GM23338 (cell line): ENCODE data around the gene RTN4RL2. TPM values are rescaled to one million over a fixed set of nuclear protein-coding genes. Genes with fewer than 3 reads are reported as not detected.

Source experiments
- ATAC-seq: fragments of 200-7000 bp; cut with Tn5 transposase; 3 replicates; pipeline ENCODE4 v1.9.1; 2020
- DNase-seq: peaks from one replicate; pipeline ENCODE4 v3.0.0-alpha.2; 2015; ENCODE audit warnings: low spot score
- H2AFZ ChIP-seq: fragments of 200-600 bp; sonication (generic); 2 replicates; pipeline ENCODE4 v1.8.0; 2016; ENCODE audit warnings: antibody characterized with exemption, mild to moderate bottlenecking, moderate library complexity
- H3F3A ChIP-seq: fragments of 200-600 bp; sonication (generic); replicated peaks from 2 replicates; pipeline ENCODE4 v1.8.0; 2017; ENCODE audit warnings: antibody characterized with exemption, mixed run types, low read depth
- H3K27ac ChIP-seq: fragments of 200-600 bp; sonication (generic); 2 replicates; pipeline ENCODE4 v1.6.1; 2016; ENCODE audit warnings: low read depth
- H3K27me3 ChIP-seq: fragments of 200-600 bp; sonication (generic); 2 replicates; pipeline ENCODE4 v1.8.0; 2016; ENCODE audit warnings: mild to moderate bottlenecking, mixed run types, moderate library complexity; ENCODE audit not compliant: insufficient read depth
- H3K36me3 ChIP-seq: fragments of 200-600 bp; sonication (generic); 2 replicates; pipeline ENCODE4 v1.8.0; 2016; ENCODE audit warnings: mild to moderate bottlenecking; ENCODE audit not compliant: insufficient read depth
- H3K4me1 ChIP-seq: fragments of 200-600 bp; sonication (generic); 2 replicates; pipeline ENCODE4 v1.8.0; 2016; ENCODE audit warnings: mild to moderate bottlenecking, moderate library complexity; ENCODE audit not compliant: insufficient read depth
- H3K4me2 ChIP-seq: fragments of 200-600 bp; sonication (generic); 2 replicates; pipeline ENCODE4 v1.7.1; 2017; ENCODE audit warnings: mixed run types
- H3K4me3 ChIP-seq: fragments of 200-600 bp; sonication (generic); 2 replicates; pipeline ENCODE4 v1.6.1; 2016; ENCODE audit warnings: mixed run types
- H3K79me2 ChIP-seq: fragments of 200-600 bp; sonication (generic); replicated peaks from 2 replicates; pipeline ENCODE4 v1.8.0; 2017; ENCODE audit warnings: mild to moderate bottlenecking; ENCODE audit not compliant: insufficient read depth
- H3K9me2 ChIP-seq: fragments of 200-600 bp; sonication (generic); 2 replicates; pipeline ENCODE4 v1.8.0; 2017; ENCODE audit not compliant: insufficient read depth
- H4K20me1 ChIP-seq: fragments of 200-600 bp; sonication (generic); replicated peaks from 2 replicates; pipeline ENCODE4 v1.8.0; 2017; ENCODE audit warnings: mild to moderate bottlenecking; ENCODE audit not compliant: insufficient read depth
- H3K27ac Mint-ChIP-seq: 2 replicates; pipeline ENCODE4 v1.8.0; 2020; ENCODE audit warnings: inconsistent platforms, mild to moderate bottlenecking, moderate library complexity, mixed read lengths
- H3K27me3 Mint-ChIP-seq: 3 replicates; pipeline ENCODE4 v1.8.0; 2022; ENCODE audit warnings: low read depth, mild to moderate bottlenecking, moderate library complexity, mixed read lengths, inconsistent platforms; ENCODE audit not compliant: insufficient read depth, poor library complexity
- H3K36me3 Mint-ChIP-seq: 3 replicates; pipeline ENCODE4 v1.8.0; 2021; ENCODE audit warnings: low read depth, mild to moderate bottlenecking, inconsistent platforms, moderate library complexity, mixed read lengths
- H3K4me1 Mint-ChIP-seq: 3 replicates; pipeline ENCODE4 v1.8.0; 2020; ENCODE audit warnings: mild to moderate bottlenecking, inconsistent platforms, mixed read lengths
- H3K4me3 Mint-ChIP-seq: 3 replicates; pipeline ENCODE4 v1.8.0; 2021; ENCODE audit warnings: moderate library complexity, mild to moderate bottlenecking, inconsistent platforms, mixed read lengths
- H3K9me3 Mint-ChIP-seq: 3 replicates; pipeline ENCODE4 v1.8.0; 2020; ENCODE audit warnings: moderate library complexity, mild to moderate bottlenecking, inconsistent platforms, mixed read lengths
- CREB1 ChIP-seq: fragments of 250-450 bp; sonication (Bioruptor Pico); IDR thresholded peaks from 2 replicates; pipeline ENCODE4 v1.5.0; 2020; ENCODE audit warnings: low read depth, mild to moderate bottlenecking, moderate library complexity
- CTCF ChIP-seq, 2 experiments: fragments of 200-600 bp in 1 of 2; sonication (generic) in 1 of 2; conservative IDR thresholded peaks; 2 replicates each; pipeline versions ENCODE4 v1.5.1 to v1.6.1; 2016 to 2017; ENCODE audit warnings: antibody characterized with exemption in 2 of 2, low read depth in 2 of 2, mild to moderate bottlenecking in 2 of 2, moderate library complexity in 1 of 2
- ETS1 ChIP-seq: IDR thresholded peaks from 2 replicates; pipeline ENCODE4 v1.6.1; 2016; ENCODE audit warnings: antibody characterized with exemption
- EZH2 ChIP-seq: fragments of 200-600 bp; sonication (generic); IDR thresholded peaks from one replicate; pipeline ENCODE4 v1.8.0; 2017; ENCODE audit warnings: antibody characterized with exemption, mild to moderate bottlenecking, low read depth; ENCODE audit not compliant: unreplicated experiment
- EZH2phosphoT487 ChIP-seq: fragments of 200-600 bp; sonication (generic); IDR thresholded peaks from one replicate; pipeline ENCODE4 v1.8.1; 2018; ENCODE audit warnings: antibody characterized with exemption; ENCODE audit not compliant: unreplicated experiment
- JUNB ChIP-seq: IDR thresholded peaks from one replicate; pipeline ENCODE4 v1.6.1; 2016; ENCODE audit warnings: antibody characterized with exemption; ENCODE audit not compliant: unreplicated experiment
- NANOG ChIP-seq: IDR thresholded peaks from 2 replicates; pipeline ENCODE4 v1.6.1; 2016; ENCODE audit warnings: antibody characterized with exemption, borderline replicate concordance
- POLR2AphosphoS5 ChIP-seq: IDR thresholded peaks from 2 replicates; pipeline ENCODE4 v1.6.1; 2016; ENCODE audit warnings: antibody characterized with exemption, low read depth
- REST ChIP-seq: IDR thresholded peaks from one replicate; pipeline ENCODE4 v1.6.1; 2018; ENCODE audit warnings: antibody characterized with exemption; ENCODE audit not compliant: unreplicated experiment
- STAT1 ChIP-seq: IDR thresholded peaks from one replicate; pipeline ENCODE4 v1.6.1; 2016; ENCODE audit warnings: antibody characterized with exemption; ENCODE audit not compliant: unreplicated experiment
- ZNF114 ChIP-seq: fragments of 250-450 bp; sonication (Bioruptor Pico); IDR thresholded peaks from 2 replicates; pipeline ENCODE4 v1.5.0; 2020; ENCODE audit warnings: mild to moderate bottlenecking, moderate library complexity
- ZNF331 ChIP-seq: fragments of 250-450 bp; sonication (Bioruptor Pico); IDR thresholded peaks from 2 replicates; pipeline ENCODE4 v1.5.0; 2020; ENCODE audit warnings: low read depth, mild to moderate bottlenecking, moderate library complexity
- ZNF462 ChIP-seq: fragments of 250-450 bp; sonication (Bioruptor Pico); IDR thresholded peaks from 2 replicates; pipeline ENCODE4 v1.5.0; 2020; ENCODE audit warnings: mild to moderate bottlenecking, moderate library complexity
- polyA plus RNA-seq: library from polyadenylated mRNA; unstranded; fragments of >200 nt; fragmentation: Nextera tagmentation; extraction: Ambion mirVana; gene quantifications from 2 replicates; pipeline ENCODE4 v1.2.1, GENCODE V29; 2016
- total RNA-seq: library from RNA; depleted of rRNA; stranded (reverse); fragments of >200 nt; shearing (Covaris generic); gene quantifications from 2 replicates; pipeline ENCODE4 v1.2.3, GENCODE V29; 2014

Gene RTN4RL2
- total and polyA plus RNA-seq, 2 experiments from 2014 or later, result 13.9 to 15.9 TPM

GRCh38 chr11:57481315-57481714, 21.0 kb downstream of the RTN4RL2 start:
- H3K79me2 ChIP-seq, result no peaks in the 10 kb centered on the region
- peaks cover 17% of the 10 kb centered on the region for H3F3A ChIP-seq
- no peak for TF ChIP-seq ZNF114 (CRISPR knock-in tag)
- no peak for TF ChIP-seq REST
- TF ChIP-seq ETS1, result no peak
- no peak for TF ChIP-seq ZNF331
- TF ChIP-seq JUNB, result no peak
- no peak for TF ChIP-seq CREB1 (CRISPR knock-in tag)
- no peak for TF ChIP-seq CTCF (conservative IDR thresholded peaks at IDR 0.05; ENCODE audit: low read depth in 2 of 2)
- TF ChIP-seq STAT1, result no peak
- no peak for TF ChIP-seq EZH2
- no peak for TF ChIP-seq ZNF462 (CRISPR knock-in tag)
- no peak for TF ChIP-seq NANOG
- no peak for TF ChIP-seq POLR2AphosphoS5
- TF ChIP-seq EZH2phosphoT487, result no peak
- H3K9me2 ChIP-seq, result no peaks in the 10 kb centered on the region
- H3K4me1 Mint-ChIP-seq, result peaks cover 55% of the 10 kb centered on the region
- no peak for ATAC-seq
- no peak overlapping the region for H3K27ac ChIP-seq
- H3K27ac Mint-ChIP-seq, result no peak overlapping the region
- peaks cover 17% of the 10 kb centered on the region for H3K36me3 Mint-ChIP-seq
- H4K20me1 ChIP-seq, result 0 out of 2 replicates have a peak, but pooled peaks cover 5% of the 10 kb centered on the region
- peak overlapping the region; percentile 82 for H3K4me3 Mint-ChIP-seq
- no peak overlapping the region for H2AFZ ChIP-seq
- peaks cover 52% of the 10 kb centered on the region for H3K4me1 ChIP-seq
- H3K9me3 Mint-ChIP-seq, result no peaks in the 10 kb centered on the region
- H3K27me3 Mint-ChIP-seq, result peaks cover 47% of the 10 kb centered on the region
- peaks cover 42% of the 10 kb centered on the region for H3K27me3 ChIP-seq
- H3K4me2 ChIP-seq, result peak overlapping the region; percentile 89
- DNase-seq, result no peak
- H3K36me3 ChIP-seq, result no peaks in the 10 kb centered on the region
- H3K4me3 ChIP-seq, result peak overlapping the region; percentile 93
